Esophagus squamous epithelium (tissue), 4 donors: ENCODE data around the gene KLC4.

ENCODE experiments used
- CTCF ChIP-seq, 6 experiments: fragments of 450-650 bp in 4 of 6; fragments of 200-600 bp in 2 of 6; sonication (generic) in 2 of 6; IDR thresholded peaks; one replicate each; pipeline ENCODE4 v1.5.1; 2016 to 2019; ENCODE audit warnings: antibody characterized with exemption in 6 of 6, mild to moderate bottlenecking in 4 of 6, moderate library complexity in 4 of 6
- POLR2A ChIP-seq, 4 donors: fragments of 450-650 bp; IDR thresholded peaks; one replicate each; pipeline ENCODE4 v1.6.1; 2017; ENCODE audit warnings: antibody characterized with exemption in 4 of 4, mild to moderate bottlenecking in 4 of 4, moderate library complexity in 3 of 4

- no peak for TF ChIP-seq CTCF (IDR thresholded peaks at IDR 0.05)
- no peak for TF ChIP-seq POLR2A (IDR thresholded peaks at IDR 0.05)
These were observed 25.3 kb upstream of the KLC4 start for GRCh38 chr6:43034190-43034525.
